CMK (cell line): ENCODE data around the gene LMNTD1.
"Not testable (repeated sequence)": the region's sequence is repeated elsewhere in the genome, so short reads cannot be mapped to it uniquely, and the experiment has no call there.

Source experiments
- DNase-seq: peaks from one replicate; pipeline ENCODE4 v3.0.0-alpha.2; 2010; ENCODE audit warnings: low read depth

The LMNTD1 gene

GRCh38 chr12:25427337-25428249 is 125.5 kb downstream of the LMNTD1 start:
- no peak for DNase-seq

GRCh38 chr12:25426821-25427220 is 126.3 kb downstream of the LMNTD1 start:
- not testable (repeated sequence) for DNase-seq
